B cell (primary cell): Measurements from ENCODE around the gene ARTN. TPM values are rescaled to one million over a fixed set of nuclear protein-coding genes. Genes with fewer than 3 reads are reported as not detected.
A peak's percentile ranks its signal among the peaks of the same experiment; 100 is the strongest.

Source experiments
- ATAC-seq: fragments of 200-7000 bp; cut with Tn5 transposase; one replicate; pipeline ENCODE4 v1.10.0; 2021; ENCODE audit warnings: low read depth, mild to moderate bottlenecking, moderate number of reproducible peaks, moderate library complexity
- CTCF ChIA-PET: fragments of 350-600 bp; sonication (Branson Sonifier 250); formaldehyde crosslinking; loops from one replicate; lab custom pipeline; 2021; ENCODE audit warnings: antibody characterized with exemption, inconsistent platforms; lab: Charles Lee
- POLR2A ChIA-PET: fragments of 350-600 bp; sonication (Branson Sonifier 250); formaldehyde crosslinking; loops from one replicate; lab custom pipeline; 2021; ENCODE audit warnings: antibody characterized with exemption; lab: Charles Lee
- DNase-seq: peaks from one replicate; pipeline ENCODE4 v3.0.0; 2013
- H2AFZ ChIP-seq: 2 replicates; pipeline ENCODE4 v1.6.1; 2012; ENCODE audit warnings: mild to moderate bottlenecking, low read depth, low read length; ENCODE audit not compliant: insufficient read depth, poor library complexity, severe bottlenecking
- H3K27ac ChIP-seq, 2 donors: 1 replicate in 1 of 2; 2 replicates in 1 of 2; pipeline ENCODE4 v1.5.1; 2012 to 2013; ENCODE audit warnings: low read length in 2 of 2, mild to moderate bottlenecking in 2 of 2, moderate library complexity in 1 of 2
- H3K27me3 ChIP-seq, 4 experiments: fragments of 200-600 bp in 1 of 4; sonication (generic) in 1 of 4; replicated peaks in 1 of 4; 1 replicate in 2 of 4; 2 replicates in 2 of 4; pipeline versions ENCODE4 v1.6.1 to v1.7.0; 2013 to 2016; ENCODE audit warnings: low read length in 3 of 4, mild to moderate bottlenecking in 2 of 4, mixed read lengths in 1 of 4, moderate library complexity in 1 of 4; ENCODE audit not compliant: insufficient read depth in 4 of 4, control insufficient read depth in 3 of 4; ENCODE audit errors: control extremely low read depth in 1 of 4
- H3K36me3 ChIP-seq, 2 experiments: replicated peaks in 1 of 2; 1 replicate in 1 of 2; 2 replicates in 1 of 2; pipeline versions ENCODE4 v1.6.1 to v1.7.1; 2013; ENCODE audit warnings: low read length in 1 of 2; ENCODE audit not compliant: insufficient read depth in 2 of 2, control insufficient read depth in 1 of 2; ENCODE audit errors: control extremely low read depth in 1 of 2, extremely low read depth in 1 of 2
- H3K4me1 ChIP-seq, 2 donors: fragments of 200-600 bp in 1 of 2; sonication (generic) in 1 of 2; 1 replicate in 1 of 2; 2 replicates in 1 of 2; pipeline versions ENCODE4 v1.5.1 to v1.6.1; 2013 to 2017; ENCODE audit warnings: low read length in 2 of 2; ENCODE audit not compliant: control insufficient read depth in 2 of 2, insufficient read depth in 2 of 2
- H3K4me2 ChIP-seq: replicated peaks from 2 replicates; pipeline ENCODE3; 2012; ENCODE audit warnings: mild to moderate bottlenecking, low read depth, low read length; ENCODE audit not compliant: poor library complexity, severe bottlenecking
- H3K4me3 ChIP-seq, 5 experiments: fragments of 200-600 bp in 1 of 5; sonication (generic) in 1 of 5; 1 replicate in 3 of 5; 2 replicates in 2 of 5; pipeline versions ENCODE4 v1.5.1 to v1.7.0; 2011 to 2016; ENCODE audit warnings: low read length in 4 of 5, mild to moderate bottlenecking in 4 of 5, low read depth in 2 of 5, control low read depth in 1 of 5, moderate library complexity in 1 of 5; ENCODE audit not compliant: insufficient read depth in 1 of 5; ENCODE audit errors: control extremely low read depth in 1 of 5, extremely low read depth in 1 of 5
- H3K79me2 ChIP-seq: fragments of 200-600 bp; sonication (generic); one replicate; pipeline ENCODE4 v1.6.0; 2016; ENCODE audit warnings: low read length; ENCODE audit not compliant: control insufficient read depth, insufficient read depth
- H3K9ac ChIP-seq: fragments of 200-600 bp; sonication (generic); 2 replicates; pipeline ENCODE4 v1.6.1; 2017; ENCODE audit warnings: mild to moderate bottlenecking, low read length, moderate library complexity
- H3K9me3 ChIP-seq, 3 donors: one replicate each; pipeline versions ENCODE4 v1.6.1 to v1.7.1; 2013; ENCODE audit warnings: low read length in 2 of 3; ENCODE audit not compliant: control insufficient read depth in 2 of 3, insufficient read depth in 1 of 3; ENCODE audit errors: control extremely low read depth in 1 of 3
- H4K20me1 ChIP-seq: 2 replicates; pipeline ENCODE4 v1.6.0; 2012; ENCODE audit warnings: mild to moderate bottlenecking, low read length; ENCODE audit not compliant: insufficient read depth, control insufficient read depth, poor library complexity, severe bottlenecking
- H3K27ac Mint-ChIP-seq: one replicate; pipeline ENCODE4 v1.8.0; 2021; ENCODE audit warnings: mixed read lengths
- H3K27me3 Mint-ChIP-seq: one replicate; pipeline ENCODE4 v1.8.0; 2021; ENCODE audit warnings: mixed read lengths
- H3K4me1 Mint-ChIP-seq: one replicate; pipeline ENCODE4 v1.8.0; 2021; ENCODE audit warnings: mixed read lengths
- H3K4me3 Mint-ChIP-seq: one replicate; pipeline ENCODE4 v1.8.0; 2021; ENCODE audit warnings: mixed read lengths
- H3K9me3 Mint-ChIP-seq: one replicate; pipeline ENCODE4 v1.8.0; 2022; ENCODE audit warnings: mixed read lengths; ENCODE audit not compliant: insufficient read depth
- CTCF ChIP-seq: fragments of 200-600 bp; IDR thresholded peaks from one replicate; pipeline ENCODE4 v1.8.0; 2022; ENCODE audit warnings: antibody characterized with exemption, mild to moderate bottlenecking
- EZH2 ChIP-seq: IDR thresholded peaks from 2 replicates; pipeline ENCODE4 v1.6.1; 2012; ENCODE audit warnings: borderline replicate concordance, low read depth, mild to moderate bottlenecking, moderate library complexity, low read length; ENCODE audit not compliant: insufficient read depth, poor library complexity, severe bottlenecking
- WGBS: methylation state at CpG from one replicate; pipeline ENCODE4 v1.1.5; 2013; ENCODE audit warnings: missing lambda C conversion rate; ENCODE audit not compliant: insufficient coverage; 5-methylcytosine and 5-hydroxymethylcytosine counted together
- intact Hi-C: fragments of 100-400 bp; cut with micrococcal nuclease; formaldehyde crosslinking; loops from one replicate; pipeline ENCODE4 v1.10.0; 2022
- polyA plus RNA-seq: library from polyadenylated mRNA; depleted of rRNA; stranded (reverse); fragments of >200 nt; gene quantifications from 2 replicates; pipeline ENCODE4 v1.2.3, GENCODE V29; 2012
- total RNA-seq, 2 donors: library from RNA; stranded (reverse); fragments of 120-200 nt in 1 of 2; gene quantifications; 1 replicate in 1 of 2; 2 replicates in 1 of 2; pipeline versions ENCODE4 v1.2.3 to v1.2.4, GENCODE V29; 2013 to 2022

ARTN gene
- total and polyA plus RNA-seq, 2 donors (not counting 1 experiment from before 2014, with no cell fraction given): 0.13 to 0.64 TPM

GRCh38 chr1:43968348-43968948 lies 34.8 kb downstream of the ARTN start:
- intact Hi-C loops: no loop called here
- POLR2A ChIA-PET: no interaction called here

More at GRCh38 chr1:43968348-43968948, 34.8 kb downstream of the ARTN start:
- peak overlapping the region; percentile 13 for H3K4me3 Mint-ChIP-seq
- no peaks in the 10 kb centered on the region for H3K27me3 Mint-ChIP-seq
- Histone ChIP-seq H3K27me3 (no peaks in the 10 kb centered on the region), H3K79me2 (peaks cover 23% of the 10 kb centered on the region), H3K36me3 (peaks cover 0 to 10% of the 10 kb centered on the region in 2 experiments), H3K4me1 (peaks cover 12 to 20% of the 10 kb centered on the region in 2 donors), H2AFZ (no peak overlapping the region), H3K9ac (no peak overlapping the region), H3K4me3 (no peak overlapping the region), H4K20me1 (peaks cover 8% of the 10 kb centered on the region), H3K4me2 (no peak overlapping the region), H3K9me3 (no peaks in the 10 kb centered on the region), H3K27ac (no peak overlapping the region)
- CTCF ChIA-PET: no interaction called here
- no peak overlapping the region for H3K27ac Mint-ChIP-seq
- DNase-seq: no peak
- H3K9me3 Mint-ChIP-seq: no peaks in the 10 kb centered on the region
- ATAC-seq: no peak
- H3K4me1 Mint-ChIP-seq: peaks cover 24% of the 10 kb centered on the region
- TF ChIP-seq EZH2 (no peak), CTCF (no peak)
- 97% methylated on average over 4 of the region's 6 CpGs for WGBS
